MCF 10A (cell line): ENCODE results near the gene NCBP1. TPM values are rescaled to one million over a fixed set of nuclear protein-coding genes. Genes with fewer than 3 reads are reported as not detected.
A peak's percentile ranks its signal among the peaks of the same experiment; 100 is the strongest.

ENCODE experiments used
- BruUV-seq: library from RNA; stranded (reverse); fragments of 400-500 nt; replicated peaks from 2 replicates; lab custom pipeline; 2021; lab: Mats Ljungman, UMichigan
- CTCF ChIA-PET: fragments of 300-600 bp; sonication (Branson Sonifier 250); formaldehyde crosslinking; extraction: SDS; loops from one replicate; lab custom pipeline; 2021; ENCODE audit warnings: antibody characterized with exemption, inconsistent platforms; lab: Yijun Ruan, JAX
- POLR2A ChIA-PET: fragments of 300-600, 350-650 bp; sonication (Branson Sonifier 250); formaldehyde crosslinking; extraction: SDS; loops from one replicate; lab custom pipeline; 2020; ENCODE audit warnings: antibody characterized with exemption, inconsistent platforms; lab: Yijun Ruan, JAX
- DNase-seq: peaks from one replicate; pipeline ENCODE4 v3.0.0-alpha.2; 2018; ENCODE audit not compliant: unreplicated experiment
- H3K27ac Mint-ChIP-seq: one replicate; pipeline ENCODE4 v1.8.0; 2022; ENCODE audit warnings: mild to moderate bottlenecking, low read depth, mixed read lengths; ENCODE audit not compliant: unreplicated experiment
- H3K27me3 Mint-ChIP-seq: one replicate; pipeline ENCODE4 v1.8.0; 2022; ENCODE audit warnings: mixed read lengths; ENCODE audit not compliant: insufficient read depth, unreplicated experiment
- H3K36me3 Mint-ChIP-seq: one replicate; pipeline ENCODE4 v1.8.0; 2022; ENCODE audit warnings: mild to moderate bottlenecking, moderate library complexity, mixed read lengths; ENCODE audit not compliant: insufficient read depth, unreplicated experiment
- H3K4me1 Mint-ChIP-seq: one replicate; pipeline ENCODE4 v1.8.0; 2022; ENCODE audit warnings: mixed read lengths; ENCODE audit not compliant: insufficient read depth, unreplicated experiment
- H3K4me3 Mint-ChIP-seq: one replicate; pipeline ENCODE4 v1.8.0; 2022; ENCODE audit warnings: mild to moderate bottlenecking, moderate library complexity, mixed read lengths; ENCODE audit not compliant: unreplicated experiment
- H3K9me3 Mint-ChIP-seq: one replicate; pipeline ENCODE4 v1.8.0; 2022; ENCODE audit warnings: mixed read lengths; ENCODE audit not compliant: unreplicated experiment
- intact Hi-C: fragments of 100-400 bp; cut with micrococcal nuclease; formaldehyde crosslinking; loops from 2 replicates; pipeline ENCODE4 v1.14.1; 2022
- total RNA-seq: library from RNA; stranded (reverse); gene quantifications from 2 replicates; pipeline ENCODE4 v1.2.3, GENCODE V29; 2022
- TF ChIP-seq, protein P1 (sequence below): fragments of 200-600 bp; IDR thresholded peaks from one replicate; pipeline ENCODE4 v1.8.0; 2022; ENCODE audit warnings: antibody characterized with exemption, mild to moderate bottlenecking; ENCODE audit not compliant: unreplicated experiment

NCBP1 gene
- total RNA-seq, 1 experiment from 2014 or later, result 38.7 TPM

DNA sequence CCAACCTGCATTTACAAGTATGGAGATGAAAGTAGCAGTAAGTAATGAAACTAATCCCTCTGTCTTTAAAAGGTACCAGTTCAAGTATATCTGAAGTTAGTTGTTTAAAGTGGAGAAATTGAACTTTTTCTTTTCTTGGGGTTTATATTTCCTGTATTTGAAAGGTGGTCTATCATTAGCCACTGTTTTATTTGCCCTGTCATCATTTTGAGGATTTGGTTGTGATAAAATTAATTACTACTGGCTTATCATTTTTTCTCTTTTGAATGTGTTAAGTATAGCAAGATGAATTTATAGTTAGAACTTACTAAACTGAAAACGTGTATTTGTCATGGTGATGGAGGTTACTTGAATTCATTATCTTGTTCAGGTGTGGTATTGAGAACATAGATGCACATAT is 25.1 kb downstream of the NCBP1 start:
- no peaks in the 10 kb centered on the region for H3K9me3 Mint-ChIP-seq
- no peak overlapping the region for H3K27ac Mint-ChIP-seq
- intact Hi-C loops, result no loop called here
- POLR2A ChIA-PET, result no interaction called here
- TF ChIP-seq, protein P1, sequence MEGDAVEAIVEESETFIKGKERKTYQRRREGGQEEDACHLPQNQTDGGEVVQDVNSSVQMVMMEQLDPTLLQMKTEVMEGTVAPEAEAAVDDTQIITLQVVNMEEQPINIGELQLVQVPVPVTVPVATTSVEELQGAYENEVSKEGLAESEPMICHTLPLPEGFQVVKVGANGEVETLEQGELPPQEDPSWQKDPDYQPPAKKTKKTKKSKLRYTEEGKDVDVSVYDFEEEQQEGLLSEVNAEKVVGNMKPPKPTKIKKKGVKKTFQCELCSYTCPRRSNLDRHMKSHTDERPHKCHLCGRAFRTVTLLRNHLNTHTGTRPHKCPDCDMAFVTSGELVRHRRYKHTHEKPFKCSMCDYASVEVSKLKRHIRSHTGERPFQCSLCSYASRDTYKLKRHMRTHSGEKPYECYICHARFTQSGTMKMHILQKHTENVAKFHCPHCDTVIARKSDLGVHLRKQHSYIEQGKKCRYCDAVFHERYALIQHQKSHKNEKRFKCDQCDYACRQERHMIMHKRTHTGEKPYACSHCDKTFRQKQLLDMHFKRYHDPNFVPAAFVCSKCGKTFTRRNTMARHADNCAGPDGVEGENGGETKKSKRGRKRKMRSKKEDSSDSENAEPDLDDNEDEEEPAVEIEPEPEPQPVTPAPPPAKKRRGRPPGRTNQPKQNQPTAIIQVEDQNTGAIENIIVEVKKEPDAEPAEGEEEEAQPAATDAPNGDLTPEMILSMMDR, result no peak
- no TSS peak for BruUV-seq
- no peaks in the 10 kb centered on the region for H3K27me3 Mint-ChIP-seq
- H3K36me3 Mint-ChIP-seq, result peaks cover 94% of the 10 kb centered on the region
- DNase-seq, result no peak
- CTCF ChIA-PET, result interaction anchor here (0.7 kb wide), 1 partner anchor 11 kb away, joined by 3 read pairs; no protein-coding TSS in a partner anchor
- H3K4me1 Mint-ChIP-seq, result no peaks in the 10 kb centered on the region
- no peak overlapping the region for H3K4me3 Mint-ChIP-seq

DNA sequence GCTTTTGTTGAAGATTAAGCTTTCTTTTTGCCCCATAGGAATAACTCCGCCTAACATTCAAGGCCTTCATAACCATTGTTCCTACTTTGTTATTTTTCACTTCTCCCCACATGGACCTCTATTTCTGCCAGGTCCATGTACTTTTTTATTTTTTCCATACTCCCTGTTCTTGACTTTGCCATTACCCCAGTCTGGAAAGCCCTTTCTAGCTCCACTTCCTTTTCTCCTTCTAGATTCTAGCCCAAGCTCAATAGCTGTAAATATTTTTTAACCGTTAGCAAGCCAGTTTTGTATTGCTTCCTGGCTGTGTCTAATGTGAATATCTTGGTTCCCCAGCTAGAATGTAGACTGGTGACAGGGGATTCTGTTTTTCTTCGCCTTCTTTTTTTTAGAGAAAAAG is 26.1 kb downstream of the NCBP1 start:
- TF ChIP-seq, protein P1, result no peak
- ChIA-PET POLR2A (interaction anchor here (1.0 to 1.2 kb wide), 3 partner anchors 13 to 37 kb away, joined by 3 to 4 read pairs (median 4); partner anchors contain the start of gene XPA), CTCF (interaction anchor here (0.7 to 0.9 kb wide), 2 partner anchors 14 to 191 kb away, joined by 3 to 7 read pairs; no protein-coding TSS in a partner anchor)
- no peak for DNase-seq
- Mint-ChIP-seq H3K4me1 (no peaks in the 10 kb centered on the region), H3K4me3 (no peak overlapping the region), H3K27ac (peak overlapping the region; percentile 59), H3K27me3 (no peaks in the 10 kb centered on the region), H3K9me3 (no peaks in the 10 kb centered on the region), H3K36me3 (peaks cover 94% of the 10 kb centered on the region)
- intact Hi-C loops, result no loop called here
- BruUV-seq, result no TSS peak

DNA sequence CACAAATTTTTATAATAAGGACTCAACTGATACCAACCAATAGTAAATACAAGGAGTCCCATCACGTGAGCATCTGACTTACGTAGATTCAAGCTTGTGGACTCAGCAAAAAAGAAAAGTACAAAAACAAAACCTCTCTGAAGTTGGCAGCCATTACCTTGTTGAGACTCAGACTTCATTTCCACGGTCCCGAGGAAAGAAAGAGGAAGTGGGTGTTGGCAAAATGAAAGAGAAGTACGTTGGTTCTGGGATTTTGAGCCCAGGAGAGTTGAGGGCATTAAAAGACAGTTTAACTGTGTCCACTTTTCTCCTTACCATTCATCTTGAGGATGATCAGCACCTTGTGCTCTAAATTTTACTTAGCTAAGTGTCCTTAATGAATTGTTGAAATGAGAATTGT is 26.7 kb downstream of the NCBP1 start:
- ChIA-PET CTCF (interaction anchor here (0.9 kb wide), 1 partner anchor 191 kb away, joined by 7 read pairs; no protein-coding TSS in a partner anchor), POLR2A (interaction anchor here (1.0 to 1.3 kb wide), 5 partner anchors 12 to 37 kb away, joined by 3 to 5 read pairs (median 4); partner anchors contain the start of gene XPA)
- Mint-ChIP-seq H3K4me3 (no peak overlapping the region), H3K27me3 (no peaks in the 10 kb centered on the region), H3K36me3 (peaks cover 95% of the 10 kb centered on the region), H3K27ac (no peak overlapping the region), H3K4me1 (no peaks in the 10 kb centered on the region), H3K9me3 (no peaks in the 10 kb centered on the region)
- TF ChIP-seq, protein P1, result no peak
- intact Hi-C loops, result no loop called here
- no peak for DNase-seq
- no TSS peak for BruUV-seq

DNA sequence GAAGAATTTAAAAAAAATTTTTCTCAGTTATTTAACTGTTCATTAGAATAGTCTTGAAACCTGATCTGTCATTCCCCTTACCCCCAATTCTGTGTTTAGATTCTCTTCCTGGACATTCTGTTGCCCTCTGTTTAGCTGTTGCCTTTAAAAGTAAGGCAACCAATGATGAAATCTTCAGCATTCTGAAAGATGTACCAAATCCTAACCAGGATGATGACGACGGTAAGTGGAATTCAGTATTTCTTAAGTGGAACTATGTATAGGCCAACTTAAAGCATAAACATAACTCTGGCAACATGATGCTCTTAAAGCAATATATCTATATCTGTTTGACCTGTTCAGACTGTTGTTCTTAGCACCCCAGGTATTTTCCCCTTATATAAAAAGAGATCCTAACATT is 27.2 kb downstream of the NCBP1 start:
- no peak for DNase-seq
- no peaks in the 10 kb centered on the region for H3K4me1 Mint-ChIP-seq
- H3K36me3 Mint-ChIP-seq, result peaks cover 95% of the 10 kb centered on the region
- no TSS peak for BruUV-seq
- H3K9me3 Mint-ChIP-seq, result no peaks in the 10 kb centered on the region
- H3K27me3 Mint-ChIP-seq, result no peaks in the 10 kb centered on the region
- ChIA-PET POLR2A (interaction anchor here (0.6 to 1.3 kb wide), 5 partner anchors 15 to 35 kb away, joined by 3 to 5 read pairs (median 3); partner anchors contain the start of genes NCBP1 and TSTD2), CTCF (interaction anchor here (0.9 to 1.4 kb wide), 2 partner anchors 192 to 240 kb away, joined by 3 to 7 read pairs; no protein-coding TSS in a partner anchor)
- TF ChIP-seq, protein P1, result no peak
- H3K27ac Mint-ChIP-seq, result no peak overlapping the region
- no peak overlapping the region for H3K4me3 Mint-ChIP-seq
- intact Hi-C loops, result no loop called here
